Panc1 (cell line): Measurements from ENCODE around the gene CEP41. TPM values are rescaled to one million over a fixed set of nuclear protein-coding genes. Genes with fewer than 3 reads are reported as not detected.

Experiments used
- ATAC-seq: fragments of 200-7000 bp; cut with Tn5 transposase; 2 replicates; pipeline ENCODE4 v1.9.1; 2020; ENCODE audit warnings: mild to moderate bottlenecking, moderate library complexity
- BruUV-seq: library from RNA; stranded (reverse); fragments of 400-500 nt; replicated peaks from 2 replicates; lab custom pipeline; 2021; lab: Mats Ljungman, UMichigan
- CTCF ChIA-PET: fragments of 300-600 bp; sonication (Branson Sonifier 250); formaldehyde crosslinking; loops from one replicate; lab custom pipeline; 2022; ENCODE audit warnings: antibody characterized with exemption; lab: Charles Lee
- POLR2A ChIA-PET: fragments of 300-600 bp; sonication (Branson Sonifier 250); formaldehyde crosslinking; loops from one replicate; lab custom pipeline; 2022; ENCODE audit warnings: antibody characterized with exemption; lab: Charles Lee
- DNase-seq: peaks from one replicate; pipeline ENCODE4 v3.0.0-alpha.2; 2010; ENCODE audit warnings: low read depth, low spot score
- H3K27ac ChIP-seq: 2 replicates; pipeline ENCODE4 v1.5.1; 2011; ENCODE audit warnings: mild to moderate bottlenecking, low read length, inconsistent platforms
- H3K27me3 ChIP-seq: fragments of 200-500 bp; sonication (Bioruptor generic); 2 replicates; pipeline ENCODE4 v1.6.0; 2014; ENCODE audit warnings: low read length, inconsistent platforms; ENCODE audit not compliant: control insufficient read depth, insufficient read depth
- H3K36me3 ChIP-seq: fragments of 200-500 bp; sonication (Bioruptor generic); 2 replicates; pipeline ENCODE4 v1.5.1; 2014; ENCODE audit warnings: inconsistent platforms, mild to moderate bottlenecking, low read length, moderate library complexity; ENCODE audit not compliant: control insufficient read depth, insufficient read depth
- H3K4me1 ChIP-seq: 2 replicates; pipeline ENCODE4 v1.5.1; 2011; ENCODE audit warnings: inconsistent platforms, mild to moderate bottlenecking, low read length, moderate library complexity; ENCODE audit not compliant: control insufficient read depth, insufficient read depth
- H3K4me3 ChIP-seq, 2 experiments: 2 replicates each; pipeline ENCODE4 v1.5.1; 2011 to 2012; ENCODE audit warnings: low read depth in 2 of 2, low read length in 2 of 2, mild to moderate bottlenecking in 2 of 2, inconsistent platforms in 1 of 2, moderate library complexity in 1 of 2
- H3K9me3 ChIP-seq: fragments of 200-500 bp; sonication (Bioruptor generic); 2 replicates; pipeline ENCODE4 v1.5.1; 2014; ENCODE audit warnings: low read depth, mild to moderate bottlenecking, inconsistent platforms, low read length, moderate library complexity; ENCODE audit not compliant: control insufficient read depth, insufficient read depth
- CTCF ChIP-seq: fragments of 450-650 bp; IDR thresholded peaks from 2 replicates; pipeline ENCODE4 v1.5.1; 2017; ENCODE audit warnings: mild to moderate bottlenecking
- POLR2AphosphoS5 ChIP-seq: IDR thresholded peaks from 2 replicates; pipeline ENCODE4 v1.6.1; 2012; ENCODE audit warnings: mild to moderate bottlenecking, low read depth, low read length, moderate library complexity
- REST ChIP-seq, 2 experiments: IDR thresholded peaks; 2 replicates each; pipeline ENCODE4 v1.6.1; 2011 to 2012; ENCODE audit warnings: low read depth in 2 of 2, control low read depth in 1 of 2, low read length in 1 of 2, mild to moderate bottlenecking in 1 of 2, moderate library complexity in 1 of 2; ENCODE audit not compliant: insufficient read depth in 1 of 2
- SIN3A ChIP-seq: IDR thresholded peaks from 2 replicates; pipeline ENCODE4 v1.6.1; 2012; ENCODE audit warnings: low read depth, mild to moderate bottlenecking, low read length, moderate library complexity, borderline replicate concordance; ENCODE audit not compliant: insufficient read depth
- TCF7L2 ChIP-seq: IDR thresholded peaks from 2 replicates; pipeline ENCODE4 v1.6.1; 2011; ENCODE audit warnings: mild to moderate bottlenecking, low read depth, low read length, inconsistent platforms
- in situ Hi-C: cut with HindIII; loops from 2 replicates; pipeline ENCODE4 v1.10.0; 2016; ENCODE audit warnings: low sequenced_read_pairs, low pct_unique_long_range_greater_than_20kb
- intact Hi-C: fragments of 100-400 bp; cut with micrococcal nuclease; formaldehyde crosslinking; loops from one replicate; pipeline ENCODE4 v1.10.0; 2022; ENCODE audit not compliant: unreplicated experiment
- total RNA-seq: library from RNA; stranded (reverse); gene quantifications from one replicate; pipeline ENCODE4 v1.2.1, GENCODE V29; 2021; ENCODE audit not compliant: unreplicated experiment

CEP41 gene
- total RNA-seq, 1 experiment from 2014 or later: 13.2 TPM

GRCh38 chr7:130365511-130366441, 75.0 kb downstream of the CEP41 start:
- no peak for TF ChIP-seq SIN3A
- Histone ChIP-seq H3K4me1 (peaks cover 11% of the 10 kb centered on the region), H3K9me3 (no peaks in the 10 kb centered on the region), H3K4me3 (no peak overlapping the region), H3K36me3 (no peaks in the 10 kb centered on the region), H3K27ac (no peak overlapping the region), H3K27me3 (no peaks in the 10 kb centered on the region)
- ATAC-seq: 0 out of 2 replicates have a peak, but pooled peaks have one; percentile 32
- ChIA-PET POLR2A (no interaction called here), CTCF (no interaction called here)
- DNase-seq: no peak
- intact Hi-C loops: no loop called here
- in situ Hi-C loops: no loop called here
- no TSS peak for BruUV-seq

- BruUV-seq: no TSS peak
- intact Hi-C loops: no loop called here
- no peak for TF ChIP-seq REST (IDR thresholded peaks at IDR 0.05; ENCODE audit: insufficient read depth in 1 of 2, low read depth in 2 of 2, low read length in 1 of 2)
- TF ChIP-seq TCF7L2: no peak
- no peak for TF ChIP-seq SIN3A
- no peak for TF ChIP-seq POLR2AphosphoS5
- TF ChIP-seq CTCF: no peak
- H3K27me3 ChIP-seq: no peaks in the 10 kb centered on the region
- ChIA-PET CTCF (no interaction called here), POLR2A (no interaction called here)
- ATAC-seq (no peak), DNase-seq (no peak)
- H3K27ac ChIP-seq: no peak overlapping the region
- H3K4me1 ChIP-seq: peaks cover 11% of the 10 kb centered on the region
- in situ Hi-C loops: no loop called here
- H3K36me3 ChIP-seq: no peaks in the 10 kb centered on the region
- peaks cover 5% of the 10 kb centered on the region; the same call in 1 of the 2 replicates for H3K9me3 ChIP-seq
- no peak overlapping the region for H3K4me3 ChIP-seq
Observed at GRCh38 chr7:130365088-130365487, 75.7 kb downstream of the CEP41 start.

- Histone ChIP-seq H3K4me3 (no peak overlapping the region), H3K27ac (no peak overlapping the region), H3K36me3 (no peaks in the 10 kb centered on the region), H3K9me3 (peaks cover 5% of the 10 kb centered on the region; the same call in 1 of the 2 replicates), H3K4me1 (peaks cover 7% of the 10 kb centered on the region), H3K27me3 (no peaks in the 10 kb centered on the region)
- intact Hi-C loops (no loop called here), in situ Hi-C loops (no loop called here)
- ChIA-PET POLR2A (no interaction called here), CTCF (no interaction called here)
- ATAC-seq (no peak), DNase-seq (no peak)
- no TSS peak for BruUV-seq
- no peak for TF ChIP-seq CTCF
- TF ChIP-seq TCF7L2: no peak
- no peak for TF ChIP-seq REST (IDR thresholded peaks at IDR 0.05; ENCODE audit: insufficient read depth in 1 of 2, low read depth in 2 of 2, low read length in 1 of 2)
- no peak for TF ChIP-seq SIN3A
Observed at GRCh38 chr7:130364451-130364850, 76.4 kb downstream of the CEP41 start.
